ENCODE measurements around the gene SERPINA6.
A peak's percentile ranks its signal among the peaks of the same experiment; 100 is the strongest.

GRCh38 chr14:94342334-94342934, 19.3 kb upstream of the SERPINA6 start:
- TF ChIP-seq POLR2A (IDR thresholded peaks at IDR 0.05) = no peak
- TF ChIP-seq CTCF (IDR thresholded peaks at IDR 0.05) = no peak
- peak; percentile 24 to 82 for TF ChIP-seq POLR2AphosphoS5 (IDR thresholded peaks at IDR 0.05; ENCODE audit: insufficient read depth in 1 of 2, low read depth in 1 of 2)
